ENCODE results near the gene SETBP1.

SETBP1 gene

GRCh38 chr18:44730803-44731529 is 50.3 kb downstream of the SETBP1 start:
- H2BK120ac ChIP-seq (ENCODE audit: low read depth, low read length), result no peak overlapping the region
- H3K27ac ChIP-seq (ENCODE audit: low read depth, low read length), result peak overlapping the region; percentile 13
- H4K5ac ChIP-seq (ENCODE audit: low read length), result peak overlapping the region; percentile 47
- peak overlapping the region; percentile 27 for H3K56ac ChIP-seq (ENCODE audit: low read length)
- H2BK15ac ChIP-seq (replicated peaks; ENCODE audit: low read depth), result no peak overlapping the region
- H3K4me1 ChIP-seq (ENCODE audit: control insufficient read depth, low read depth, low read length), result peaks cover 25% of the 10 kb centered on the region
- H3K4ac ChIP-seq (ENCODE audit: low read depth, low read length), result no peak overlapping the region
- H3K9ac ChIP-seq (ENCODE audit: low read length), result no peak overlapping the region
- peak; percentile 50 for DNase-seq
- H3K79me2 ChIP-seq (ENCODE audit: control insufficient read depth, insufficient read depth, low read length), result no peaks in the 10 kb centered on the region
- no peak overlapping the region for H3K4me3 ChIP-seq (ENCODE audit: low read length)
- no peak overlapping the region for H4K8ac ChIP-seq (ENCODE audit: low read depth, low read length)
- H3K18ac ChIP-seq (ENCODE audit: low read length), result peak overlapping the region; percentile 20
- peak overlapping the region; percentile 58 for H2AK5ac ChIP-seq (ENCODE audit: low read length)
- no peak overlapping the region for H3K23ac ChIP-seq (ENCODE audit: low read length)
- no peaks in the 10 kb centered on the region for H3K79me1 ChIP-seq (ENCODE audit: low read length)
- no CpG with 5 or more reads among the region's 7 CpGs for WGBS (ENCODE audit: extremely low coverage, insufficient coverage, low lambda C conversion rate)
- no peaks in the 10 kb centered on the region for H3K36me3 ChIP-seq (ENCODE audit: control insufficient read depth, insufficient read depth, low read length)
- peak overlapping the region; percentile 7 for H2BK5ac ChIP-seq (ENCODE audit: low read length)
- no peak overlapping the region for H3K4me2 ChIP-seq (ENCODE audit: low read length)
- H3K27me3 ChIP-seq (ENCODE audit: insufficient read depth, low read length, poor library complexity), result no peaks in the 10 kb centered on the region

GRCh38 chr18:44731530-44732237 is 51.0 kb downstream of the SETBP1 start:
- Histone ChIP-seq H3K36me3 (ENCODE audit: control insufficient read depth, insufficient read depth, low read length) (no peaks in the 10 kb centered on the region), H3K4me1 (ENCODE audit: control insufficient read depth, low read depth, low read length) (peaks cover 23% of the 10 kb centered on the region), H3K4me3 (ENCODE audit: low read length) (no peak overlapping the region), H2BK120ac (ENCODE audit: low read depth, low read length) (no peak overlapping the region), H3K27ac (ENCODE audit: low read depth, low read length) (no peak overlapping the region), H3K9ac (ENCODE audit: low read length) (no peak overlapping the region), H3K27me3 (ENCODE audit: insufficient read depth, low read length, poor library complexity) (no peaks in the 10 kb centered on the region), H3K4me2 (ENCODE audit: low read length) (no peak overlapping the region), H3K56ac (ENCODE audit: low read length) (no peak overlapping the region), H2BK15ac (replicated peaks; ENCODE audit: low read depth) (no peak overlapping the region), H3K79me1 (ENCODE audit: low read length) (no peaks in the 10 kb centered on the region), H3K4ac (ENCODE audit: low read depth, low read length) (no peak overlapping the region), H2BK5ac (ENCODE audit: low read length) (no peak overlapping the region), H3K23ac (ENCODE audit: low read length) (no peak overlapping the region), H2AK5ac (ENCODE audit: low read length) (no peak overlapping the region), H3K79me2 (ENCODE audit: control insufficient read depth, insufficient read depth, low read length) (no peaks in the 10 kb centered on the region), H4K5ac (ENCODE audit: low read length) (no peak overlapping the region), H3K18ac (ENCODE audit: low read length) (no peak overlapping the region), H4K8ac (ENCODE audit: low read depth, low read length) (no peak overlapping the region)
- DNase-seq, result no peak
- no CpG with 5 or more reads among the region's 9 CpGs for WGBS (ENCODE audit: extremely low coverage, insufficient coverage, low lambda C conversion rate)

- DNase-seq, result no peak
- H3K36me3 ChIP-seq (ENCODE audit: control insufficient read depth, insufficient read depth, low read length), result no peaks in the 10 kb centered on the region
- no peak overlapping the region for H3K4me3 ChIP-seq (ENCODE audit: low read length)
- H3K4ac ChIP-seq (ENCODE audit: low read depth, low read length), result no peak overlapping the region
- no peaks in the 10 kb centered on the region for H3K27me3 ChIP-seq (ENCODE audit: insufficient read depth, low read length, poor library complexity)
- no peak overlapping the region for H2AK5ac ChIP-seq (ENCODE audit: low read length)
- H4K8ac ChIP-seq (ENCODE audit: low read depth, low read length), result no peak overlapping the region
- no peak overlapping the region for H4K5ac ChIP-seq (ENCODE audit: low read length)
- no peak overlapping the region for H2BK15ac ChIP-seq (replicated peaks; ENCODE audit: low read depth)
- H3K56ac ChIP-seq (ENCODE audit: low read length), result no peak overlapping the region
- H3K79me1 ChIP-seq (ENCODE audit: low read length), result no peaks in the 10 kb centered on the region
- peak overlapping the region; percentile 39 for H3K18ac ChIP-seq (ENCODE audit: low read length)
- H3K23ac ChIP-seq (ENCODE audit: low read length), result no peak overlapping the region
- H2BK120ac ChIP-seq (ENCODE audit: low read depth, low read length), result no peak overlapping the region
- H3K4me2 ChIP-seq (ENCODE audit: low read length), result no peak overlapping the region
- H3K27ac ChIP-seq (ENCODE audit: low read depth, low read length), result no peak overlapping the region
- no peaks in the 10 kb centered on the region for H3K79me2 ChIP-seq (ENCODE audit: control insufficient read depth, insufficient read depth, low read length)
- no peak overlapping the region for H3K9ac ChIP-seq (ENCODE audit: low read length)
- H2BK5ac ChIP-seq (ENCODE audit: low read length), result no peak overlapping the region
- peaks cover 22% of the 10 kb centered on the region for H3K4me1 ChIP-seq (ENCODE audit: control insufficient read depth, low read depth, low read length)
- WGBS (ENCODE audit: extremely low coverage, insufficient coverage, low lambda C conversion rate), result no CpG with 5 or more reads among the region's 9 CpGs
Observed at GRCh38 chr18:44732238-44732563, 51.5 kb downstream of the SETBP1 start.

- Histone ChIP-seq H3K27ac (ENCODE audit: low read depth, low read length) (no peak overlapping the region), H3K4me2 (ENCODE audit: low read length) (no peak overlapping the region), H3K27me3 (ENCODE audit: insufficient read depth, low read length, poor library complexity) (no peaks in the 10 kb centered on the region)
Observed at GRCh38 chr18:44732599-44732998, 51.9 kb downstream of the SETBP1 start.

GRCh38 chr18:44733069-44733753 is 52.5 kb downstream of the SETBP1 start:
- Histone ChIP-seq H3K27me3 (ENCODE audit: insufficient read depth, low read length, poor library complexity) (no peaks in the 10 kb centered on the region), H3K23ac (ENCODE audit: low read length) (no peak overlapping the region), H3K79me2 (ENCODE audit: control insufficient read depth, insufficient read depth, low read length) (no peaks in the 10 kb centered on the region), H3K4me3 (ENCODE audit: low read length) (no peak overlapping the region), H4K5ac (ENCODE audit: low read length) (no peak overlapping the region), H3K79me1 (ENCODE audit: low read length) (no peaks in the 10 kb centered on the region), H4K8ac (ENCODE audit: low read depth, low read length) (no peak overlapping the region), H3K9ac (ENCODE audit: low read length) (no peak overlapping the region), H2AK5ac (ENCODE audit: low read length) (no peak overlapping the region), H3K4me2 (ENCODE audit: low read length) (no peak overlapping the region), H3K4me1 (ENCODE audit: control insufficient read depth, low read depth, low read length) (peaks cover 16% of the 10 kb centered on the region), H3K18ac (ENCODE audit: low read length) (peak overlapping the region; percentile 62), H2BK120ac (ENCODE audit: low read depth, low read length) (no peak overlapping the region), H3K56ac (ENCODE audit: low read length) (no peak overlapping the region), H3K27ac (ENCODE audit: low read depth, low read length) (no peak overlapping the region), H3K36me3 (ENCODE audit: control insufficient read depth, insufficient read depth, low read length) (no peaks in the 10 kb centered on the region), H3K4ac (ENCODE audit: low read depth, low read length) (no peak overlapping the region), H2BK5ac (ENCODE audit: low read length) (no peak overlapping the region), H2BK15ac (replicated peaks; ENCODE audit: low read depth) (no peak overlapping the region)
- peak; percentile 71 for DNase-seq
- no CpG with 5 or more reads among the region's 8 CpGs for WGBS (ENCODE audit: extremely low coverage, insufficient coverage, low lambda C conversion rate)

More at GRCh38 chr18:44732599-44732998, 51.9 kb downstream of the SETBP1 start:
- Histone ChIP-seq H3K4me3 (ENCODE audit: low read length) (no peak overlapping the region), H3K36me3 (ENCODE audit: control insufficient read depth, insufficient read depth, low read length) (no peaks in the 10 kb centered on the region), H3K79me2 (ENCODE audit: control insufficient read depth, insufficient read depth, low read length) (no peaks in the 10 kb centered on the region), H3K56ac (ENCODE audit: low read length) (no peak overlapping the region), H3K4ac (ENCODE audit: low read depth, low read length) (no peak overlapping the region), H3K23ac (ENCODE audit: low read length) (no peak overlapping the region), H4K8ac (ENCODE audit: low read depth, low read length) (no peak overlapping the region), H4K5ac (ENCODE audit: low read length) (no peak overlapping the region), H2AK5ac (ENCODE audit: low read length) (no peak overlapping the region), H2BK5ac (ENCODE audit: low read length) (no peak overlapping the region), H2BK120ac (ENCODE audit: low read depth, low read length) (no peak overlapping the region), H3K79me1 (ENCODE audit: low read length) (no peaks in the 10 kb centered on the region), H2BK15ac (replicated peaks; ENCODE audit: low read depth) (no peak overlapping the region), H3K18ac (ENCODE audit: low read length) (peak overlapping the region; percentile 39), H3K9ac (ENCODE audit: low read length) (no peak overlapping the region), H3K4me1 (ENCODE audit: control insufficient read depth, low read depth, low read length) (peaks cover 19% of the 10 kb centered on the region)
- no CpG with 5 or more reads among the region's 5 CpGs for WGBS (ENCODE audit: extremely low coverage, insufficient coverage, low lambda C conversion rate)
- peak; percentile 57 for DNase-seq

All from mesendoderm (in vitro differentiated cells).